Bronchial epithelial cell (primary cell): ENCODE measurements around the gene CLTC. TPM values are rescaled to one million over a fixed set of nuclear protein-coding genes. Genes with fewer than 3 reads are reported as not detected.

Experiments used
- DNase-seq: peaks from one replicate; pipeline ENCODE4 v3.0.0-alpha.2; 2010; ENCODE audit warnings: low read depth
- FAIRE-seq: peaks from 2 replicates; lab custom pipeline; 2011; peaks lifted over from hg19 to GRCh38; lab: Jason Lieb, UNC
- H3K27me3 ChIP-seq: 2 replicates; pipeline ENCODE4 v1.5.1; 2011; ENCODE audit warnings: low read length; ENCODE audit not compliant: control insufficient read depth, insufficient read depth
- H3K36me3 ChIP-seq: 2 replicates; pipeline ENCODE4 v1.5.1; 2011; ENCODE audit warnings: low read length; ENCODE audit not compliant: control insufficient read depth, insufficient read depth
- H3K4me3 ChIP-seq: 2 replicates; pipeline ENCODE4 v1.5.1; 2011; ENCODE audit warnings: mild to moderate bottlenecking, low read depth, low read length, control low read depth
- total RNA-seq: library from RNA; depleted of rRNA; stranded (reverse); fragments of >200 nt; gene quantifications from 2 replicates; pipeline ENCODE4 v1.2.1, GENCODE V29; 2014
- TF ChIP-seq, protein P1 (sequence below): IDR thresholded peaks from 2 replicates; pipeline ENCODE4 v1.5.1; 2011; ENCODE audit warnings: mild to moderate bottlenecking, moderate library complexity, low read length, control low read depth, inconsistent platforms; ENCODE audit not compliant: insufficient read depth, severe bottlenecking

The CLTC gene
- total RNA-seq, 1 donor from 2014 or later = 251 TPM

DNA sequence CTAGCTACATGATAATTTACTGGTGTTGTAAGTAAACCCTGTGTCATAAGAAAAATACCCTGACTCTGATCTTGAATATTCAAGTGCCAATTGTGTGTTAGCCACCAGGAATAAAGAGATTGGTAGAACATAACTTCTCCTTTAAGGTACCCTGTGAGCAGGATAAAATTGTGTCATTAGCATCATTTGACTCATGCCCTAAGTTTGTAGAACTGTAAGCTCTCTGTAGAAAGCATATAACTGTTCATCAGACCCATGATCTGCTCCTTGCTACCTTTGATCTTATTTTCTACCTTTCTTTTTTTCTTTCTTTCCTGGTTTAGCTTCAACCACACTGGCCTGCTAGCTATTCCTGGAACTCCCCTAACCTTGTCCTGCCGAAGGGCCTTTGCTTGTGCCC is 51.7 kb downstream of the CLTC start:
- no peaks in the 10 kb centered on the region for H3K27me3 ChIP-seq
- TF ChIP-seq, protein P1, sequence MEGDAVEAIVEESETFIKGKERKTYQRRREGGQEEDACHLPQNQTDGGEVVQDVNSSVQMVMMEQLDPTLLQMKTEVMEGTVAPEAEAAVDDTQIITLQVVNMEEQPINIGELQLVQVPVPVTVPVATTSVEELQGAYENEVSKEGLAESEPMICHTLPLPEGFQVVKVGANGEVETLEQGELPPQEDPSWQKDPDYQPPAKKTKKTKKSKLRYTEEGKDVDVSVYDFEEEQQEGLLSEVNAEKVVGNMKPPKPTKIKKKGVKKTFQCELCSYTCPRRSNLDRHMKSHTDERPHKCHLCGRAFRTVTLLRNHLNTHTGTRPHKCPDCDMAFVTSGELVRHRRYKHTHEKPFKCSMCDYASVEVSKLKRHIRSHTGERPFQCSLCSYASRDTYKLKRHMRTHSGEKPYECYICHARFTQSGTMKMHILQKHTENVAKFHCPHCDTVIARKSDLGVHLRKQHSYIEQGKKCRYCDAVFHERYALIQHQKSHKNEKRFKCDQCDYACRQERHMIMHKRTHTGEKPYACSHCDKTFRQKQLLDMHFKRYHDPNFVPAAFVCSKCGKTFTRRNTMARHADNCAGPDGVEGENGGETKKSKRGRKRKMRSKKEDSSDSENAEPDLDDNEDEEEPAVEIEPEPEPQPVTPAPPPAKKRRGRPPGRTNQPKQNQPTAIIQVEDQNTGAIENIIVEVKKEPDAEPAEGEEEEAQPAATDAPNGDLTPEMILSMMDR = no peak
- H3K4me3 ChIP-seq = no peak overlapping the region
- no peak for FAIRE-seq
- no peak for DNase-seq
- H3K36me3 ChIP-seq = peaks cover 9% of the 10 kb centered on the region

DNA sequence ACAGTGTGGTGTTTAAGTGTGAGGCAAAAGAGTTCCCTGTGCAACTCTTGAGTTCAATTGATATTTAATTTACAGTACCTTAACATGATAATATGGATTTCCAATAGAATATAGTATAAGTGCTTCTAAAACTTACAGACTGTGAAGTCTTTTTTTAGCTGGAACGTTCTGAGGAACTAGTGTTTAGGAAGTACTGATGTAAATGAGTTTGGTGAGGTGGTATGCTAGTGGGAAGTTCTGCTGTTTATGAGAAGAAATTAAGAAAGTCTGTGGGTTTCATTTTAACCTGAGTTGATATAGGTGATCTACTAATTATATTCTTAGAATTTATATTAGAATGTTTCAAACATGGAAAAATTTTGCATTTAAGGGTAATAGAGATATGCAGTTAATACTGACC is 55.5 kb downstream of the CLTC start:
- H3K36me3 ChIP-seq = peaks cover 8% of the 10 kb centered on the region
- DNase-seq (no peak), FAIRE-seq (no peak)
- no peaks in the 10 kb centered on the region for H3K27me3 ChIP-seq
- H3K4me3 ChIP-seq = no peak overlapping the region
- TF ChIP-seq, protein P1 = no peak

DNA sequence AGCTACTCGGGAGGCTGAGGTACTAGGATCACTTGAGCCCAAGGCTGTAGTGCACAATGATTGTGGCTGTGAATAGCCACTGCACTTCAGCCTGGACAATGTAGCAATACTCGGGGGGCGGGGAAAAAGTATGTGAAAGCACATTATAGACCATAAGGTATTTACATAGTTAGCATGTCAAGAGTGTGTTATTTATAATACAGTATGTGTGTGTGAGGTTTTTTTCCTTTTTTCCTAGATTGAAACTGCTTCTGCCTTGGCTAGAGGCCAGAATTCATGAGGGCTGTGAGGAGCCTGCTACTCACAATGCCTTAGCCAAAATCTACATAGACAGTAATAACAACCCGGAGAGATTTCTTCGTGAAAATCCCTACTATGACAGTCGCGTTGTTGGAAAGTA is 57.0 kb downstream of the CLTC start:
- H3K36me3 ChIP-seq = peaks cover 14% of the 10 kb centered on the region
- FAIRE-seq (no peak), DNase-seq (no peak)
- no peak overlapping the region for H3K4me3 ChIP-seq
- TF ChIP-seq, protein P1 = no peak
- no peaks in the 10 kb centered on the region for H3K27me3 ChIP-seq

DNA sequence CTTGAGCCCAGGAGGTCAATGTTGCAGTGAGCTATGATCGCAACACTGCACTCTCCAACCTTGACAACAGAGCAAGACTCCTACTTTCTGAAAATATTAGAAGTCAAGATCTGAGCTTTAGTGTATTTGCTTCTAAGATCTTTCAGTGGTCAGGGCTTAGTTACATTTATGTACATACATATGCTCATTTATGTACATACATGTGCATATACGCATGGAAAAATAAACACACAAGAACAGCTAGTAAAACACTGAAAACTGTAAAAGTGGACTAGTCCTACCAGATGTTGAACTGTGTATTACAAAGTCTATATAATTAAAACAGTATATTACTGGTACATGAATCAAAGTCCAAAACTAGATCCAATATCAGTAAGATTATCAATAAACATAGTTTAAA is 59.2 kb downstream of the CLTC start:
- DNase-seq (no peak), FAIRE-seq (no peak)
- H3K36me3 ChIP-seq = peaks cover 18% of the 10 kb centered on the region
- H3K4me3 ChIP-seq = no peak overlapping the region
- H3K27me3 ChIP-seq = no peaks in the 10 kb centered on the region
- TF ChIP-seq, protein P1 = no peak

DNA sequence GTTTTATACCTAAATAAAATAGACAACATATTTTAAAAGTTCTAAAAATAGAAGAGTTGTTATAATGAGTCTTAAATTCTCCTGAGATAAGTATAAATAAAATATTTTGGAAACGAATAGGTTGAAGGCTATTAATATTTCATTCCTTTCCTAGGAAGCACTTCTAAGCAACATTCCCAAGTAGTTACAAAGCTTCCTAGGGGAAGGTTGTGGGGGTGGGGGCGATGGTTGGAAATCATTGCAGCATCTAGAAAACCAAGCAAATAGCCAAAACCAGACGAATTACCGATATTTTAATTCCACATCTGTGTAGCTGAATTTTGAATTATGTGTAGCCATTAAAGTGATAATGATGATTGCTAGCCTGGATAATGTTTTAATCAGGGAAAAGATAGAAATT is 60.6 kb downstream of the CLTC start:
- Histone ChIP-seq H3K36me3 (peaks cover 22% of the 10 kb centered on the region), H3K27me3 (no peaks in the 10 kb centered on the region), H3K4me3 (no peak overlapping the region)
- TF ChIP-seq, protein P1 = no peak
- FAIRE-seq (no peak), DNase-seq (no peak)

DNA sequence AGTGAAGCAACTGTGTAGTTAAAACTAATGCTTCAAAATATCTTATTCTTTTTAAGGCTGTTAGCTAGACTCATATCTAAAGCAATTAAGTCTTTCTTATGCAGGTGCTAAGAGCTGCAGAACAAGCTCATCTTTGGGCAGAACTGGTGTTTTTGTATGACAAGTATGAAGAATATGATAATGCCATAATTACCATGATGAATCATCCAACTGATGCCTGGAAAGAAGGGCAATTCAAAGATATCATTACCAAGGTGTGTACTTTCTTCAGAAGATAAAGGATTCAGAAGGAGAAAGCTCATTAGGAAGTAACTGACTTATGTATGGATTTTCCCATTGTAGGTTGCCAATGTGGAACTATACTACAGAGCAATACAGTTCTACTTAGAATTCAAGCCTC is 63.6 kb downstream of the CLTC start:
- peaks cover 28% of the 10 kb centered on the region for H3K36me3 ChIP-seq
- no peak for FAIRE-seq

More for the DNA sequence above, 63.6 kb downstream of the CLTC start:
- TF ChIP-seq, protein P1 = no peak
- no peak for DNase-seq
- Histone ChIP-seq H3K4me3 (no peak overlapping the region), H3K27me3 (no peaks in the 10 kb centered on the region)
